ENCODE data around the gene FAS. TPM values are rescaled to one million over a fixed set of nuclear protein-coding genes. Genes with fewer than 3 reads are reported as not detected.
A peak's percentile ranks its signal among the peaks of the same experiment; 100 is the strongest.

Gene FAS
- total RNA-seq = 10 to 100 TPM; 18.4 to 32.6 (median 28.0) TPM
- total RNA-seq (2013) = 51.7 TPM
- 39.1 to 132 (median 64.5) reads per million in 29 experiments for total RNA-seq

GRCh38 chr10:88990384-88991160 lies at the start of gene FAS:
TSS of gene FAS (plus strand) at chr10:88990798. CDS start at chr10:88990877, 79 bp downstream.
- no peaks in the 10 kb centered on the region for H3K9me3 ChIP-seq
- peak within 1 kb of the TSS; percentile 94 to 99 for H3K4me3 ChIP-seq (ENCODE audit: control insufficient read depth in 1 of 2, extremely low read depth in 1 of 2, low read length in 1 of 2)
- Mint-ChIP-seq H3K9me3 (peaks cover 3 to 7% (median 5%) of the 10 kb centered on the region in 3 donors), H3K4me1 (peaks cover 67 to 69% (median 68%) of the 10 kb centered on the region in 3 donors), H3K27ac (peak within 1 kb of the TSS; percentile 95 to 98), H3K36me3 (peaks cover 3% of the 10 kb centered on the region), H3K27me3 (no peaks in the 10 kb centered on the region), H3K4me3 (peak within 1 kb of the TSS; percentile 94 to 98 (median 95))
- H3K27ac ChIP-seq (ENCODE audit: low read length) = peak within 1 kb of the TSS; percentile 89
- CTCF ChIA-PET = interaction anchor here (0.5 to 2.7 kb wide), 16 partner anchors 10 to 1029 kb away, joined by 3 to 9 read pairs (median 4); no protein-coding TSS in a partner anchor
- no peaks in the 10 kb centered on the region for H3K27me3 ChIP-seq (replicated peaks in 1 of 2; ENCODE audit: control insufficient read depth in 2 of 2, extremely low read depth in 1 of 2, insufficient read depth in 2 of 2, low read length in 1 of 2)
- under 1% methylated on average over 44 of the region's 51 CpGs for WGBS (ENCODE audit: insufficient coverage)
- ATAC-seq (replicated peaks in 1 of 4) = peak; percentile 68 to 88 (median 73)
- peaks cover 24 to 30% of the 10 kb centered on the region in 2 experiments for H3K4me1 ChIP-seq (ENCODE audit: control insufficient read depth in 1 of 2, extremely low read depth in 1 of 2, insufficient read depth in 2 of 2, low read length in 2 of 2)
- no peaks in the 10 kb centered on the region for H3K36me3 ChIP-seq (ENCODE audit: control insufficient read depth in 2 of 2, extremely low read depth in 1 of 2, insufficient read depth in 1 of 2, low read length in 1 of 2)
- POLR2A ChIA-PET = interaction anchor here in 1 of 2 donors (0.5 to 1.7 kb wide), 7 partner anchors 8 to 182 kb away, joined by 3 to 7 read pairs (median 4); no protein-coding TSS in a partner anchor
- DNase-seq = peak; percentile 48 to 92 (median 76)

- Mint-ChIP-seq H3K27me3 (no peaks in the 10 kb centered on the region), H3K9me3 (no peaks in the 10 kb centered on the region), H3K36me3 (peaks cover 37% of the 10 kb centered on the region), H3K4me3 (no peak overlapping the region), H3K27ac (no peak overlapping the region), H3K4me1 (peaks cover 7 to 18% (median 9%) of the 10 kb centered on the region in 3 donors)
- H3K9me3 ChIP-seq = no peaks in the 10 kb centered on the region
- CTCF ChIA-PET = interaction anchor here in 1 of 2 donors (0.5 kb wide), 1 partner anchor 10 kb away, joined by 3 read pairs; no protein-coding TSS in a partner anchor
- 100% methylated on average over 5 of the region's 6 CpGs for WGBS (ENCODE audit: insufficient coverage)
- POLR2A ChIA-PET = no interaction called here
- ATAC-seq (replicated peaks in 1 of 4) (no peak), DNase-seq (no peak)
- H3K4me1 ChIP-seq (ENCODE audit: control insufficient read depth in 1 of 2, extremely low read depth in 1 of 2, insufficient read depth in 2 of 2, low read length in 2 of 2) = peaks cover 0 to 3% of the 10 kb centered on the region in 2 experiments
- H3K27ac ChIP-seq (ENCODE audit: low read length) = no peak overlapping the region
- H3K36me3 ChIP-seq (ENCODE audit: control insufficient read depth in 2 of 2, extremely low read depth in 1 of 2, insufficient read depth in 1 of 2, low read length in 1 of 2) = peaks cover 2 to 17% of the 10 kb centered on the region in 2 donors
- no peaks in the 10 kb centered on the region for H3K27me3 ChIP-seq (replicated peaks in 1 of 2; ENCODE audit: control insufficient read depth in 2 of 2, extremely low read depth in 1 of 2, insufficient read depth in 2 of 2, low read length in 1 of 2)
- no peak overlapping the region for H3K4me3 ChIP-seq (ENCODE audit: control insufficient read depth in 1 of 2, extremely low read depth in 1 of 2, low read length in 1 of 2)
These were observed 49.6 kb upstream of the FAS start for GRCh38 chr10:88941026-88941425.

- ATAC-seq (replicated peaks in 1 of 4) (no peak), DNase-seq (no peak)
- ChIA-PET POLR2A (no interaction called here), CTCF (interaction anchor here in 1 of 2 donors (1.4 kb wide), 1 partner anchor 9 kb away, joined by 4 read pairs; no protein-coding TSS in a partner anchor)
- H3K4me3 ChIP-seq (ENCODE audit: control insufficient read depth in 1 of 2, extremely low read depth in 1 of 2, low read length in 1 of 2) = no peak overlapping the region
- no peak overlapping the region for H3K4me3 Mint-ChIP-seq
- no peaks in the 10 kb centered on the region for H3K9me3 ChIP-seq
- H3K4me1 Mint-ChIP-seq = peaks cover 7 to 14% (median 9%) of the 10 kb centered on the region in 3 donors
- peaks cover 0 to 3% of the 10 kb centered on the region in 2 experiments for H3K4me1 ChIP-seq (ENCODE audit: control insufficient read depth in 1 of 2, extremely low read depth in 1 of 2, insufficient read depth in 2 of 2, low read length in 2 of 2)
- no peak overlapping the region for H3K27ac ChIP-seq (ENCODE audit: low read length)
- WGBS (ENCODE audit: insufficient coverage) = 91% methylated on average over 2 of the region's 3 CpGs
- H3K27me3 ChIP-seq (replicated peaks in 1 of 2; ENCODE audit: control insufficient read depth in 2 of 2, extremely low read depth in 1 of 2, insufficient read depth in 2 of 2, low read length in 1 of 2) = no peaks in the 10 kb centered on the region
- H3K27ac Mint-ChIP-seq = no peak overlapping the region
- H3K9me3 Mint-ChIP-seq = no peaks in the 10 kb centered on the region
- peaks cover 2 to 5% of the 10 kb centered on the region in 2 donors for H3K36me3 ChIP-seq (ENCODE audit: control insufficient read depth in 2 of 2, extremely low read depth in 1 of 2, insufficient read depth in 1 of 2, low read length in 1 of 2)
- H3K27me3 Mint-ChIP-seq = no peaks in the 10 kb centered on the region
- H3K36me3 Mint-ChIP-seq = peaks cover 38% of the 10 kb centered on the region
These were observed 46.8 kb upstream of the FAS start for GRCh38 chr10:88943778-88944177.

- H3K27me3 Mint-ChIP-seq = no peaks in the 10 kb centered on the region
- no peaks in the 10 kb centered on the region for H3K27me3 ChIP-seq (replicated peaks in 1 of 2; ENCODE audit: control insufficient read depth in 2 of 2, extremely low read depth in 1 of 2, insufficient read depth in 2 of 2, low read length in 1 of 2)
- ChIA-PET CTCF (interaction anchor here (0.9 to 1.3 kb wide), 3 partner anchors 9 to 42 kb away, joined by 3 to 11 read pairs (median 4); no protein-coding TSS in a partner anchor), POLR2A (interaction anchor here in 1 of 2 donors (0.6 kb wide), 1 partner anchor 1034 kb away, joined by 3 read pairs; no protein-coding TSS in a partner anchor)
- H3K27ac Mint-ChIP-seq = no peak overlapping the region
- no CpG with 5 or more reads among the region's 3 CpGs for WGBS (ENCODE audit: insufficient coverage)
- ATAC-seq (replicated peaks in 1 of 4) = no peak
- peaks cover 29% of the 10 kb centered on the region for H3K36me3 Mint-ChIP-seq
- H3K4me3 Mint-ChIP-seq = no peak overlapping the region
- no peaks in the 10 kb centered on the region for H3K9me3 ChIP-seq
- no peaks in the 10 kb centered on the region for H3K9me3 Mint-ChIP-seq
- H3K36me3 ChIP-seq (ENCODE audit: control insufficient read depth in 2 of 2, extremely low read depth in 1 of 2, insufficient read depth in 1 of 2, low read length in 1 of 2) = peaks cover 2 to 5% of the 10 kb centered on the region in 2 donors
- H3K4me1 Mint-ChIP-seq = peaks cover 7 to 14% (median 9%) of the 10 kb centered on the region in 3 donors
- peaks cover 0 to 3% of the 10 kb centered on the region in 2 experiments for H3K4me1 ChIP-seq (ENCODE audit: control insufficient read depth in 1 of 2, extremely low read depth in 1 of 2, insufficient read depth in 2 of 2, low read length in 2 of 2)
- no peak for DNase-seq
- H3K27ac ChIP-seq (ENCODE audit: low read length) = no peak overlapping the region
- H3K4me3 ChIP-seq (ENCODE audit: control insufficient read depth in 1 of 2, extremely low read depth in 1 of 2, low read length in 1 of 2) = no peak overlapping the region
These were observed 45.8 kb upstream of the FAS start for GRCh38 chr10:88944813-88945212.

- CTCF ChIA-PET = interaction anchor here (0.6 to 1.3 kb wide), 5 partner anchors 12 to 94 kb away, joined by 4 to 11 read pairs (median 5); no protein-coding TSS in a partner anchor
- POLR2A ChIA-PET = interaction anchor here in 1 of 2 donors (0.6 kb wide), 2 partner anchors 277 to 328 kb away, joined by 3 to 5 read pairs; no protein-coding TSS in a partner anchor
- no peaks in the 10 kb centered on the region for H3K9me3 Mint-ChIP-seq
- H3K36me3 Mint-ChIP-seq = peaks cover 23% of the 10 kb centered on the region
- Histone ChIP-seq H3K27ac (ENCODE audit: low read length) (no peak overlapping the region), H3K4me3 (ENCODE audit: control insufficient read depth in 1 of 2, extremely low read depth in 1 of 2, low read length in 1 of 2) (no peak overlapping the region), H3K27me3 (replicated peaks in 1 of 2; ENCODE audit: control insufficient read depth in 2 of 2, extremely low read depth in 1 of 2, insufficient read depth in 2 of 2, low read length in 1 of 2) (no peaks in the 10 kb centered on the region), H3K9me3 (no peaks in the 10 kb centered on the region), H3K4me1 (ENCODE audit: control insufficient read depth in 1 of 2, extremely low read depth in 1 of 2, insufficient read depth in 2 of 2, low read length in 2 of 2) (peaks cover 0 to 3% of the 10 kb centered on the region in 2 experiments), H3K36me3 (ENCODE audit: control insufficient read depth in 2 of 2, extremely low read depth in 1 of 2, insufficient read depth in 1 of 2, low read length in 1 of 2) (peaks cover 2 to 5% of the 10 kb centered on the region in 2 donors)
- ATAC-seq (replicated peaks in 1 of 4) (no peak), DNase-seq (no peak)
- no peak overlapping the region for H3K27ac Mint-ChIP-seq
- H3K4me3 Mint-ChIP-seq = no peak overlapping the region
- H3K27me3 Mint-ChIP-seq = no peaks in the 10 kb centered on the region
- peaks cover 7 to 14% (median 7%) of the 10 kb centered on the region in 3 donors for H3K4me1 Mint-ChIP-seq
- no CpG with 5 or more reads among the region's 1 CpG for WGBS (ENCODE audit: insufficient coverage)
These were observed 44.4 kb upstream of the FAS start for GRCh38 chr10:88946200-88946599.

GRCh38 chr10:88946965-88947590 lies 43.5 kb upstream of the FAS start:
- Histone ChIP-seq H3K27ac (ENCODE audit: low read length) (no peak overlapping the region), H3K4me3 (ENCODE audit: control insufficient read depth in 1 of 2, extremely low read depth in 1 of 2, low read length in 1 of 2) (no peak overlapping the region), H3K27me3 (replicated peaks in 1 of 2; ENCODE audit: control insufficient read depth in 2 of 2, extremely low read depth in 1 of 2, insufficient read depth in 2 of 2, low read length in 1 of 2) (no peaks in the 10 kb centered on the region), H3K4me1 (ENCODE audit: control insufficient read depth in 1 of 2, extremely low read depth in 1 of 2, insufficient read depth in 2 of 2, low read length in 2 of 2) (peaks cover 0 to 3% of the 10 kb centered on the region in 2 experiments), H3K9me3 (no peaks in the 10 kb centered on the region), H3K36me3 (ENCODE audit: control insufficient read depth in 2 of 2, extremely low read depth in 1 of 2, insufficient read depth in 1 of 2, low read length in 1 of 2) (peaks cover 0 to 5% of the 10 kb centered on the region in 2 donors)
- no peaks in the 10 kb centered on the region for H3K9me3 Mint-ChIP-seq
- DNase-seq (no peak), ATAC-seq (replicated peaks in 1 of 4) (no peak)
- H3K36me3 Mint-ChIP-seq = peaks cover 18% of the 10 kb centered on the region
- WGBS (ENCODE audit: insufficient coverage) = no CpG with 5 or more reads among the region's 6 CpGs
- no peaks in the 10 kb centered on the region for H3K27me3 Mint-ChIP-seq
- H3K27ac Mint-ChIP-seq = no peak overlapping the region
- ChIA-PET CTCF (interaction anchor here in 1 of 2 donors (1.0 kb wide), 1 partner anchor 14 kb away, joined by 3 read pairs; no protein-coding TSS in a partner anchor), POLR2A (no interaction called here)
- peaks cover 0 to 14% (median 7%) of the 10 kb centered on the region in 3 donors for H3K4me1 Mint-ChIP-seq
- no peak overlapping the region for H3K4me3 Mint-ChIP-seq

Measured in T-cell (primary cell).